Smooth muscle cell (in vitro differentiated cells): Measurements from ENCODE around the gene GSKIP. TPM values are rescaled to one million over a fixed set of nuclear protein-coding genes. Genes with fewer than 3 reads are reported as not detected.

ENCODE experiments used
- DNase-seq: peaks from one replicate; lab custom pipeline; 2025; ENCODE audit not compliant: unreplicated experiment; lab: John Stamatoyannopoulos, UW
- H2AFZ ChIP-seq: fragments of 200-600 bp; sonication (generic); 2 replicates; pipeline ENCODE4 v1.6.0; 2016; ENCODE audit warnings: antibody characterized with exemption, low read depth, mild to moderate bottlenecking
- H3F3A ChIP-seq: fragments of 200-600 bp; sonication (generic); 2 replicates; pipeline ENCODE4 v1.6.0; 2017; ENCODE audit warnings: antibody characterized with exemption, low read depth
- H3K27ac ChIP-seq: fragments of 200-600 bp; sonication (generic); 2 replicates; pipeline ENCODE4 v1.5.1; 2016; ENCODE audit warnings: low read depth, mild to moderate bottlenecking
- H3K27me3 ChIP-seq: fragments of 200-600 bp; sonication (generic); 2 replicates; pipeline ENCODE4 v1.6.1; 2016; ENCODE audit warnings: low read depth, mild to moderate bottlenecking
- H3K36me3 ChIP-seq: fragments of 200-600 bp; sonication (generic); 2 replicates; pipeline ENCODE4 v1.5.1; 2016; ENCODE audit warnings: low read depth
- H3K4me1 ChIP-seq: fragments of 200-600 bp; sonication (generic); 2 replicates; pipeline ENCODE4 v1.5.1; 2016; ENCODE audit warnings: low read depth
- H3K4me2 ChIP-seq: fragments of 200-600 bp; sonication (generic); 2 replicates; pipeline ENCODE4 v1.6.0; 2016; ENCODE audit warnings: mild to moderate bottlenecking
- H3K4me3 ChIP-seq: fragments of 200-600 bp; sonication (generic); 2 replicates; pipeline ENCODE4 v1.5.1; 2016; ENCODE audit warnings: mild to moderate bottlenecking
- H3K79me2 ChIP-seq: fragments of 200-600 bp; sonication (generic); 2 replicates; pipeline ENCODE4 v1.6.0; 2016; ENCODE audit warnings: low read depth, mild to moderate bottlenecking
- H3K9ac ChIP-seq: fragments of 200-600 bp; sonication (generic); 2 replicates; pipeline ENCODE4 v1.6.0; 2016; ENCODE audit warnings: low read depth
- H3K9me3 ChIP-seq: fragments of 200-600 bp; sonication (generic); replicated peaks from 2 replicates; pipeline ENCODE4 v1.5.1; 2016; ENCODE audit warnings: low read depth
- H4K20me1 ChIP-seq: fragments of 200-600 bp; sonication (generic); 2 replicates; pipeline ENCODE4 v1.6.0; 2016; ENCODE audit warnings: low read depth
- WGBS: methylation state at CpG from one replicate; pipeline ENCODE4 v1.1.7; 2016; ENCODE audit warnings: low lambda C conversion rate; 5-methylcytosine and 5-hydroxymethylcytosine counted together
- polyA plus RNA-seq: library from polyadenylated mRNA; unstranded; fragments of >200 nt; fragmentation: Nextera tagmentation; extraction: Ambion mirVana; gene quantifications from 2 replicates; pipeline ENCODE4 v1.2.1, GENCODE V29; 2016
- total RNA-seq: library from RNA; depleted of rRNA; stranded (reverse); fragments of >200 nt; gene quantifications from 2 replicates; pipeline ENCODE4 v1.2.3, GENCODE V29; 2014
- TF ChIP-seq, protein P1 (sequence below): fragments of 200-600 bp; sonication (generic); IDR thresholded peaks from 2 replicates; pipeline ENCODE4 v1.5.1; 2017; ENCODE audit warnings: borderline replicate concordance, mild to moderate bottlenecking, antibody characterized with exemption; ENCODE audit not compliant: insufficient read depth, poor library complexity, severe bottlenecking

GSKIP gene
- total and polyA plus RNA-seq, 2 experiments from 2014 or later: 21.2 to 35.2 TPM

DNA sequence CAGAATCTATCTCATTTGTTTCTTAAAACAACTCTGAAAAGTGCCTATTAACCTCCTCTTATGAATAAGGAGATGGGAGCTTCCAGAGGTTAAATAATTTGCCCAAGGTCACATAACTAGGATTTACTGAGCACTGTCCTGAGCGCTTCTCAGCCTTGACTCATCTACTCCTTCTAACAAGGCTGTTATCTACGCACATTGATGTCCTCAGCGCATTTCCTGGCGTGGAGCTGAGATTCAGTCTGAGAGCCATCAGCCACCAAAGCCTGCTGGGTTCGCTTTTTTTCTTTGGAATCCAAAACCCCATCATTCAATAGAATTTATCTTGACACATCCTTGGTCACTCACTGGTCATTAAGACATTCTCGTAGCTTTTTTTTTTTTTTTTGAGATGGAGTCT, 57.9 kb downstream of the GSKIP start:
- Histone ChIP-seq H3K79me2 (no peaks in the 10 kb centered on the region), H3K4me2 (no peak overlapping the region), H3F3A (no peaks in the 10 kb centered on the region), H4K20me1 (no peaks in the 10 kb centered on the region), H3K27ac (no peak overlapping the region), H3K9ac (no peak overlapping the region), H3K4me1 (peaks cover 7% of the 10 kb centered on the region), H3K36me3 (no peaks in the 10 kb centered on the region), H3K9me3 (no peaks in the 10 kb centered on the region), H3K4me3 (no peak overlapping the region), H2AFZ (no peak overlapping the region), H3K27me3 (no peaks in the 10 kb centered on the region)
- no peak for DNase-seq
- TF ChIP-seq, protein P1, sequence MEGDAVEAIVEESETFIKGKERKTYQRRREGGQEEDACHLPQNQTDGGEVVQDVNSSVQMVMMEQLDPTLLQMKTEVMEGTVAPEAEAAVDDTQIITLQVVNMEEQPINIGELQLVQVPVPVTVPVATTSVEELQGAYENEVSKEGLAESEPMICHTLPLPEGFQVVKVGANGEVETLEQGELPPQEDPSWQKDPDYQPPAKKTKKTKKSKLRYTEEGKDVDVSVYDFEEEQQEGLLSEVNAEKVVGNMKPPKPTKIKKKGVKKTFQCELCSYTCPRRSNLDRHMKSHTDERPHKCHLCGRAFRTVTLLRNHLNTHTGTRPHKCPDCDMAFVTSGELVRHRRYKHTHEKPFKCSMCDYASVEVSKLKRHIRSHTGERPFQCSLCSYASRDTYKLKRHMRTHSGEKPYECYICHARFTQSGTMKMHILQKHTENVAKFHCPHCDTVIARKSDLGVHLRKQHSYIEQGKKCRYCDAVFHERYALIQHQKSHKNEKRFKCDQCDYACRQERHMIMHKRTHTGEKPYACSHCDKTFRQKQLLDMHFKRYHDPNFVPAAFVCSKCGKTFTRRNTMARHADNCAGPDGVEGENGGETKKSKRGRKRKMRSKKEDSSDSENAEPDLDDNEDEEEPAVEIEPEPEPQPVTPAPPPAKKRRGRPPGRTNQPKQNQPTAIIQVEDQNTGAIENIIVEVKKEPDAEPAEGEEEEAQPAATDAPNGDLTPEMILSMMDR: no peak
- WGBS: 54% methylated on average over 6 of the region's 6 CpGs

DNA sequence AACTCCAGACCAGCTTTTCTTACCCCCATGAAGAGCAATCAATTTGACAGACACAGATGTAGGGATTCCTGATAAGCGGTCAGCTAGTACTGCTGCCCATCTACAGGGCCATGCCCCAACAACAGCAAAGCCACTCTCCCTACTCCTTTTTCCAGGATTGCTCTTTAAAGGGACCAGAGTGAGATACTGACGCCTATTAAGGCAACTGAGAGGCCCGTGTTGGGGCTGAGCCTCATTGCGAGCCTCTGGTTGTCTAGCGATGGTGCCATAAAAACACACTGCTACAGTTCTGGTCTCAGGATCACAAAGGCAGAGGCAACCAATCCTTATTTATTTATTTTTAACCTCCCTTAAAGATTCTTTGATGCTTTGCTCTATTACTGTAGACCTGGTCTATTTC, 59.7 kb downstream of the GSKIP start:
- DNase-seq: no peak
- Histone ChIP-seq H3F3A (no peaks in the 10 kb centered on the region), H3K9ac (peak overlapping the region; percentile 22), H3K27ac (no peak overlapping the region), H3K4me1 (peaks cover 7% of the 10 kb centered on the region), H3K79me2 (no peaks in the 10 kb centered on the region), H3K9me3 (no peaks in the 10 kb centered on the region), H3K27me3 (no peaks in the 10 kb centered on the region), H3K4me3 (no peak overlapping the region), H3K36me3 (no peaks in the 10 kb centered on the region), H2AFZ (peak overlapping the region; percentile 85), H3K4me2 (no peak overlapping the region), H4K20me1 (no peaks in the 10 kb centered on the region)
- 27% methylated on average over 5 of the region's 5 CpGs for WGBS
- TF ChIP-seq, protein P1: no peak

DNA sequence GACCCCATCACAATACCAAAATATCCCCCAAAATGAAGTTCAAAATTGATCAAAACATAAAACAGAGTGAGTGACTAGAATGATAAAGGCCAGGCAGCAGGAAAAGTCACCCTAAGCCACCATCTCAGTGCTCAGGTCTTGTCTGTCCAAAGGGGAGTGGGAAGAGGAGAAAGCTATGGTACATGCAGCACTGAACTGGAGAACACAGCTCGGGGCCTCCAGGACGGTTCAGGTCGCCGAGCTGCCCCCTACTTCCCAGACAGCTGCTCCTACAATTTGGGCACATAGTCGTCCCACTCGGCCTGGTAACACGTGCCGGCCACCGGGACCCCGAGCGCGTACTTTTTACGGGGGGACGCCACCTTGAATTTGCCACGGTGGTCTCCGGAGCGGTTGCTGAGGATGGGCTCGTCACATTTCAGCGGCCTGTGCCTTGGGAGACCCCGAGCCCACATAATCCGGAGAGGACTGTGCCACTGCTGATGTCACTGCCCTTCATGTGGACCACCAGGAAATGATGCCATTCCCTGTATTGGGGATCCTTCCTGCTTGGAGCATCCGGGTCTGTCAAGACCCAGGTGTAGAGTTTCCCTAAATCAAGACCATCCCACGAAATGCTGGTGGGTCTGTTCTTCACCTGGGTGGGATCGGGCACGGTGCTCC, 60.3 kb downstream of the GSKIP start:
- Histone ChIP-seq H3K9me3 (no peaks in the 10 kb centered on the region), H4K20me1 (no peaks in the 10 kb centered on the region), H3K79me2 (no peaks in the 10 kb centered on the region), H3K4me1 (peaks cover 7% of the 10 kb centered on the region), H3K9ac (no peak overlapping the region), H3K27me3 (no peaks in the 10 kb centered on the region), H2AFZ (no peak overlapping the region), H3K36me3 (no peaks in the 10 kb centered on the region), H3F3A (no peaks in the 10 kb centered on the region), H3K4me2 (no peak overlapping the region), H3K4me3 (no peak overlapping the region), H3K27ac (no peak overlapping the region)
- TF ChIP-seq, protein P1: no peak
- WGBS: 93% methylated on average over 25 of the region's 25 CpGs
- DNase-seq: no peak
